Measurements from ENCODE around the gene CD44.

The CD44 gene

DNA sequence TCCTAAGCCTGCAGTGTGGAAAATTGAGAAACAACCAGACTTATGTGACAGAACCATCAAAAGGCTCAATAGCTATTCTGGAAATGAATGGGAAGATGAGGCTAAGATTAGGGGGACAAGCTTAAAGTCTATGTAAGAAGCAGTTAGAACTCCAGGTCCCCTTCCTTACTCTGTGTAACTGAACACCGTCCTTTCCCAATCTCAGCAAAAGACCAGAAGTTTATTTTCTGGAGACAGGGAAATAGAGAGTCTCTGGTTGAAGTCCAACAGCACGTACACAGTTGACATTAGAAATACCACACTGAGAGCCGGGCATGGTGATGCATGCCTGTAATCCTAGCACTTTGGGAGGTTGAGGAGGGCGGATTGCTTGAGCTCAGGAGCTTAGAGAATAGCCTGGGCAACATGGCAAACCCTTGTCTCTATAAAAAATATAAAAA is 93.9 kb downstream of the CD44 start:
- TF ChIP-seq, protein P1, sequence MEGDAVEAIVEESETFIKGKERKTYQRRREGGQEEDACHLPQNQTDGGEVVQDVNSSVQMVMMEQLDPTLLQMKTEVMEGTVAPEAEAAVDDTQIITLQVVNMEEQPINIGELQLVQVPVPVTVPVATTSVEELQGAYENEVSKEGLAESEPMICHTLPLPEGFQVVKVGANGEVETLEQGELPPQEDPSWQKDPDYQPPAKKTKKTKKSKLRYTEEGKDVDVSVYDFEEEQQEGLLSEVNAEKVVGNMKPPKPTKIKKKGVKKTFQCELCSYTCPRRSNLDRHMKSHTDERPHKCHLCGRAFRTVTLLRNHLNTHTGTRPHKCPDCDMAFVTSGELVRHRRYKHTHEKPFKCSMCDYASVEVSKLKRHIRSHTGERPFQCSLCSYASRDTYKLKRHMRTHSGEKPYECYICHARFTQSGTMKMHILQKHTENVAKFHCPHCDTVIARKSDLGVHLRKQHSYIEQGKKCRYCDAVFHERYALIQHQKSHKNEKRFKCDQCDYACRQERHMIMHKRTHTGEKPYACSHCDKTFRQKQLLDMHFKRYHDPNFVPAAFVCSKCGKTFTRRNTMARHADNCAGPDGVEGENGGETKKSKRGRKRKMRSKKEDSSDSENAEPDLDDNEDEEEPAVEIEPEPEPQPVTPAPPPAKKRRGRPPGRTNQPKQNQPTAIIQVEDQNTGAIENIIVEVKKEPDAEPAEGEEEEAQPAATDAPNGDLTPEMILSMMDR (conservative IDR thresholded peaks at IDR 0.05; ENCODE audit: low read depth, low read length) = no peak
- Histone ChIP-seq H4K20me1 (ENCODE audit: insufficient read depth) (no peaks in the 10 kb centered on the region), H3K4me2 (no peak overlapping the region), H3K4me1 (ENCODE audit: low read depth, poor library complexity, severe bottlenecking) (no peaks in the 10 kb centered on the region), H3K27me3 (ENCODE audit: insufficient read depth, low read depth) (no peaks in the 10 kb centered on the region), H3K27ac (no peak overlapping the region), H2AFZ (ENCODE audit: low read depth) (no peak overlapping the region), H3K9ac (no peak overlapping the region), H3K36me3 (ENCODE audit: insufficient read depth) (no peaks in the 10 kb centered on the region), H3K79me2 (ENCODE audit: insufficient read depth, low read depth) (no peaks in the 10 kb centered on the region), H3K4me3 (IDR thresholded peaks at IDR 0.05; ENCODE audit: insufficient read depth, low read depth, low read length) (no peak overlapping the region)

DNA sequence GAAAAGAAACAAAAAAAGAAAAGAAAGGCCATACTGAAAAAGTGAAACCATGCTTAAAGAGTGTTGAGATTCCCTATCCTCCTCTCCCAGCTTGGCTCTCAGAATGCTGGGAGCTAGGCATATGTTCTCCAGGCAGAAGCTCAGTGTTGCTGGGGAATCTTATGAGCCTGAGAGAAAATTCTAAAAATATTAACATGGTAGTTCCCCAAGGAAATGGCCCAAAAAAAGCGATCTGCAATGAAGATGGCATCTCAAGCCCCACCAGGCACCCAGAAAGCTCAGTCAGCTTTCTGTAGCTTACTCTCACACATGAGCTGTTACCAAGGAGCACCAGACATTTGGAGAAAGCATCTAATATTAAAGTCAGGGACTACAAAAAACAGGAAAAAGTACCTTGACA is 94.5 kb downstream of the CD44 start:
- Histone ChIP-seq H3K27ac (no peak overlapping the region), H4K20me1 (ENCODE audit: insufficient read depth) (no peaks in the 10 kb centered on the region), H3K4me2 (no peak overlapping the region), H3K9ac (no peak overlapping the region), H3K4me3 (IDR thresholded peaks at IDR 0.05; ENCODE audit: insufficient read depth, low read depth, low read length) (no peak overlapping the region), H3K4me1 (ENCODE audit: low read depth, poor library complexity, severe bottlenecking) (no peaks in the 10 kb centered on the region), H3K36me3 (ENCODE audit: insufficient read depth) (no peaks in the 10 kb centered on the region), H2AFZ (ENCODE audit: low read depth) (no peak overlapping the region), H3K79me2 (ENCODE audit: insufficient read depth, low read depth) (no peaks in the 10 kb centered on the region), H3K27me3 (ENCODE audit: insufficient read depth, low read depth) (no peaks in the 10 kb centered on the region)
- TF ChIP-seq, protein P1 (conservative IDR thresholded peaks at IDR 0.05; ENCODE audit: low read depth, low read length) = no peak

DNA sequence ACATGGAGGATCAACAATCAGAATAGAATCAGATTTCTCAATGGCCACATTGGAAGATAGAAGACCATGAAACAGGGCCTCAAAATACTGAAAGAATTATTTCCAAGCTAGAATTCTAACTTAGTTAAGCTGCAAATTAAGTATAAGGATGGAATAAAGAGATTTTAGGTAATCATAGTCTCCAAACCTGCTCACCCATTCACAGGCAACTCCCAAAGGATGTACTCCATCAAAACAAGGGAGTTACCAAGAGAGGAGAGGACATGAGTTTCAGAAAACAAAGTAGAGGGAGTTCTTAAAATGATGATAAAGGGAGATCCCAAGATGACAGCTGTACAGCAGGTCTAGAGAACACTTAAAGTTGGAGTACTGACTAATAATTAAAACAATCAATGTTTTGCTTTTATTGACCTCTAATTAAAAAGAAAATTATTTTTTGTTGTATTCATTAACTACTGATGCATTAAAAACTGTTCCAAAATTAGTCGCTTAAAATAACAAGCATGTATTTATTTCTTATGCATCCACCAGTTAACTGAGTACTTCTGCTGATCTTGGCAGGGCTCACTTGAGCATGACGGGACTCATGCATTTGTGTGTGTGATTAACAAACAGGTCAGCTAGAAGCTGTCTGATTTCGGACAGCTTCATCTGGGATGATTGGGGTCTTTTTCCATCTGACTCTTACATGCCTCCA is 95.6 kb downstream of the CD44 start:
- TF ChIP-seq, protein P1 (conservative IDR thresholded peaks at IDR 0.05; ENCODE audit: low read depth, low read length) = no peak
- H3K79me2 ChIP-seq (ENCODE audit: insufficient read depth, low read depth) = no peaks in the 10 kb centered on the region
- H3K4me2 ChIP-seq = no peak overlapping the region
- no peak overlapping the region for H3K27ac ChIP-seq
- H3K36me3 ChIP-seq (ENCODE audit: insufficient read depth) = no peaks in the 10 kb centered on the region
- H3K4me3 ChIP-seq (IDR thresholded peaks at IDR 0.05; ENCODE audit: insufficient read depth, low read depth, low read length) = no peak overlapping the region
- no peaks in the 10 kb centered on the region for H3K27me3 ChIP-seq (ENCODE audit: insufficient read depth, low read depth)
- no peaks in the 10 kb centered on the region for H4K20me1 ChIP-seq (ENCODE audit: insufficient read depth)
- no peaks in the 10 kb centered on the region for H3K4me1 ChIP-seq (ENCODE audit: low read depth, poor library complexity, severe bottlenecking)
- no peak overlapping the region for H2AFZ ChIP-seq (ENCODE audit: low read depth)
- H3K9ac ChIP-seq = no peak overlapping the region

DNA sequence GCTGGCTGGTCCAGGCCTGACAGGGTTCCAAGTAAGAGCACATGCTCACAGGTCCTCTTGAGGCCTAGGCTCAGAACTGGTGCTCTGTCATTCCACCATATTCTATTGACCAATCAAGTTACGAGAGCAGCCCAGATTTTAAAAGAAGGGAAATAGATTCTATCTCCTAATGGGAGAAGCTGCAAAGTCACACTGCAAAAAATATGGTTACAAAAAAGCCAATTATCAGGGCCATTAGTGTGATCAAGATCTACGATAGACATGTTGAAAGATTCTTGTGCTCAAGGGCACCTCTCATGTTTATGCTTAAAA is 96.1 kb downstream of the CD44 start:
- Histone ChIP-seq H3K4me1 (ENCODE audit: low read depth, poor library complexity, severe bottlenecking) (no peaks in the 10 kb centered on the region), H4K20me1 (ENCODE audit: insufficient read depth) (no peaks in the 10 kb centered on the region), H3K9ac (no peak overlapping the region), H2AFZ (ENCODE audit: low read depth) (no peak overlapping the region), H3K79me2 (ENCODE audit: insufficient read depth, low read depth) (no peaks in the 10 kb centered on the region), H3K36me3 (ENCODE audit: insufficient read depth) (no peaks in the 10 kb centered on the region), H3K27me3 (ENCODE audit: insufficient read depth, low read depth) (no peaks in the 10 kb centered on the region), H3K4me3 (IDR thresholded peaks at IDR 0.05; ENCODE audit: insufficient read depth, low read depth, low read length) (no peak overlapping the region), H3K4me2 (no peak overlapping the region), H3K27ac (no peak overlapping the region)
- TF ChIP-seq, protein P1 (conservative IDR thresholded peaks at IDR 0.05; ENCODE audit: low read depth, low read length) = no peak

Data from KMS-11 (cell line).